PC-3 (cell line): ENCODE data around the gene OSBPL6. TPM values are rescaled to one million over a fixed set of nuclear protein-coding genes. Genes with fewer than 3 reads are reported as not detected.
"Not testable (repeated sequence)": the region's sequence is repeated elsewhere in the genome, so short reads cannot be mapped to it uniquely, and the experiment has no call there.

Experiments used
- ATAC-seq: fragments of 200-7000 bp; cut with Tn5 transposase; 2 replicates; pipeline ENCODE4 v1.9.1; 2020; ENCODE audit warnings: mild to moderate bottlenecking, moderate library complexity
- BruUV-seq: library from RNA; stranded (reverse); fragments of 400-500 nt; replicated peaks from 2 replicates; lab custom pipeline; 2021; lab: Mats Ljungman, UMichigan
- CTCF ChIA-PET: fragments of 300-600 bp; sonication (Branson Sonifier 250); formaldehyde crosslinking; loops from one replicate; lab custom pipeline; 2022; ENCODE audit warnings: antibody characterized with exemption; lab: Charles Lee
- POLR2A ChIA-PET: fragments of 300-600 bp; sonication (Branson Sonifier 250); formaldehyde crosslinking; loops from one replicate; lab custom pipeline; 2022; ENCODE audit warnings: antibody characterized with exemption; ENCODE audit not compliant: unreplicated experiment; lab: Charles Lee
- DNase-seq: peaks from one replicate; pipeline ENCODE4 v3.0.0-alpha.2; 2015
- H2AFZ ChIP-seq: fragments of 300-600 bp; sonication (generic); 2 replicates; pipeline ENCODE4 v1.6.0; 2016; ENCODE audit warnings: antibody characterized with exemption, low read length
- H3F3A ChIP-seq: fragments of 300-600 bp; sonication (generic); one replicate; pipeline ENCODE4 v1.6.0; 2017; ENCODE audit warnings: antibody characterized with exemption, low read length, control low read depth, mild to moderate bottlenecking; ENCODE audit not compliant: unreplicated experiment
- H3K27ac ChIP-seq: fragments of 300-600 bp; sonication (generic); 2 replicates; pipeline ENCODE4 v1.5.1; 2016; ENCODE audit warnings: mild to moderate bottlenecking, low read length
- H3K27me3 ChIP-seq: fragments of 300-600 bp; sonication (generic); 2 replicates; pipeline ENCODE4 v1.6.1; 2016; ENCODE audit warnings: low read length, mixed read lengths
- H3K36me3 ChIP-seq: fragments of 300-600 bp; sonication (generic); 2 replicates; pipeline ENCODE4 v1.6.1; 2016; ENCODE audit warnings: low read depth, mixed run types, low read length, mixed read lengths
- H3K4me1 ChIP-seq: fragments of 300-600 bp; sonication (generic); 2 replicates; pipeline ENCODE4 v1.5.1; 2016; ENCODE audit warnings: low read length; ENCODE audit not compliant: insufficient read depth
- H3K4me2 ChIP-seq: fragments of 300-600 bp; sonication (generic); 2 replicates; pipeline ENCODE4 v1.6.0; 2016; ENCODE audit warnings: low read length
- H3K4me3 ChIP-seq: fragments of 300-600 bp; sonication (generic); 2 replicates; pipeline ENCODE4 v1.5.1; 2016; ENCODE audit warnings: mild to moderate bottlenecking, low read length, mixed read lengths
- H3K79me2 ChIP-seq: fragments of 300-600 bp; sonication (generic); 2 replicates; pipeline ENCODE4 v1.6.1; 2017; ENCODE audit warnings: low read length, mixed read lengths
- H3K9ac ChIP-seq: fragments of 300-600 bp; sonication (generic); 2 replicates; pipeline ENCODE4 v1.6.0; 2016; ENCODE audit warnings: mild to moderate bottlenecking, low read length
- H3K9me2 ChIP-seq: fragments of 300-600 bp; sonication (generic); replicated peaks from 2 replicates; pipeline ENCODE4 v1.6.1; 2016; ENCODE audit warnings: mixed run types, low read length, mixed read lengths
- H3K9me3 ChIP-seq: fragments of 300-600 bp; sonication (generic); 2 replicates; pipeline ENCODE4 v1.6.1; 2016; ENCODE audit warnings: low read length, mixed read lengths
- H4K20me1 ChIP-seq: fragments of 300-600 bp; sonication (generic); 2 replicates; pipeline ENCODE4 v1.6.1; 2016; ENCODE audit warnings: low read length, mixed read lengths
- EZH2 ChIP-seq: fragments of 300-600 bp; sonication (generic); IDR thresholded peaks from one replicate; pipeline ENCODE4 v1.6.1; 2017; ENCODE audit warnings: antibody characterized with exemption, mild to moderate bottlenecking, low read length; ENCODE audit not compliant: unreplicated experiment
- EZH2phosphoT487 ChIP-seq: fragments of 300-600 bp; sonication (generic); IDR thresholded peaks from 2 replicates; pipeline ENCODE4 v1.6.1; 2018; ENCODE audit warnings: mild to moderate bottlenecking, antibody characterized with exemption, low read length, borderline replicate concordance
- intact Hi-C: fragments of 100-400 bp; cut with micrococcal nuclease; formaldehyde crosslinking; loops from 2 replicates; pipeline ENCODE4 v1.9.0; 2023
- total RNA-seq: library from RNA; depleted of rRNA; stranded (reverse); fragments of >200 nt; gene quantifications from 2 replicates; pipeline ENCODE4 v1.2.3, GENCODE V29; 2014
- TF ChIP-seq, protein P1 (sequence below): fragments of 300-600 bp; sonication (generic); conservative IDR thresholded peaks from 2 replicates; pipeline ENCODE4 v1.5.1; 2017; ENCODE audit warnings: antibody characterized with exemption, low read depth, mild to moderate bottlenecking, low read length

OSBPL6 gene
- total RNA-seq, 1 experiment from 2014 or later, result 4.0 TPM

- no peaks in the 10 kb centered on the region for H3F3A ChIP-seq
- H3K27me3 ChIP-seq, result no peaks in the 10 kb centered on the region
- no peak overlapping the region for H3K4me2 ChIP-seq
- no peaks in the 10 kb centered on the region for H3K4me1 ChIP-seq
- H2AFZ ChIP-seq, result no peak overlapping the region
- BruUV-seq, result no TSS peak
- H3K36me3 ChIP-seq, result no peaks in the 10 kb centered on the region
- no peak for ATAC-seq
- no peaks in the 10 kb centered on the region for H3K9me2 ChIP-seq
- DNase-seq, result no peak
- no peaks in the 10 kb centered on the region for H3K9me3 ChIP-seq
- no peak overlapping the region for H3K27ac ChIP-seq
- TF ChIP-seq EZH2, result no peak
- no peak for TF ChIP-seq EZH2phosphoT487
- TF ChIP-seq, protein P1, sequence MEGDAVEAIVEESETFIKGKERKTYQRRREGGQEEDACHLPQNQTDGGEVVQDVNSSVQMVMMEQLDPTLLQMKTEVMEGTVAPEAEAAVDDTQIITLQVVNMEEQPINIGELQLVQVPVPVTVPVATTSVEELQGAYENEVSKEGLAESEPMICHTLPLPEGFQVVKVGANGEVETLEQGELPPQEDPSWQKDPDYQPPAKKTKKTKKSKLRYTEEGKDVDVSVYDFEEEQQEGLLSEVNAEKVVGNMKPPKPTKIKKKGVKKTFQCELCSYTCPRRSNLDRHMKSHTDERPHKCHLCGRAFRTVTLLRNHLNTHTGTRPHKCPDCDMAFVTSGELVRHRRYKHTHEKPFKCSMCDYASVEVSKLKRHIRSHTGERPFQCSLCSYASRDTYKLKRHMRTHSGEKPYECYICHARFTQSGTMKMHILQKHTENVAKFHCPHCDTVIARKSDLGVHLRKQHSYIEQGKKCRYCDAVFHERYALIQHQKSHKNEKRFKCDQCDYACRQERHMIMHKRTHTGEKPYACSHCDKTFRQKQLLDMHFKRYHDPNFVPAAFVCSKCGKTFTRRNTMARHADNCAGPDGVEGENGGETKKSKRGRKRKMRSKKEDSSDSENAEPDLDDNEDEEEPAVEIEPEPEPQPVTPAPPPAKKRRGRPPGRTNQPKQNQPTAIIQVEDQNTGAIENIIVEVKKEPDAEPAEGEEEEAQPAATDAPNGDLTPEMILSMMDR, result no peak
- intact Hi-C loops, result no loop called here
- ChIA-PET CTCF (no interaction called here), POLR2A (no interaction called here)
- H4K20me1 ChIP-seq, result no peaks in the 10 kb centered on the region
- no peaks in the 10 kb centered on the region for H3K79me2 ChIP-seq
- H3K4me3 ChIP-seq, result no peak overlapping the region
- no peak overlapping the region for H3K9ac ChIP-seq
Measured at GRCh38 chr2:178317811-178318210, 123.5 kb downstream of the OSBPL6 start.

DNA sequence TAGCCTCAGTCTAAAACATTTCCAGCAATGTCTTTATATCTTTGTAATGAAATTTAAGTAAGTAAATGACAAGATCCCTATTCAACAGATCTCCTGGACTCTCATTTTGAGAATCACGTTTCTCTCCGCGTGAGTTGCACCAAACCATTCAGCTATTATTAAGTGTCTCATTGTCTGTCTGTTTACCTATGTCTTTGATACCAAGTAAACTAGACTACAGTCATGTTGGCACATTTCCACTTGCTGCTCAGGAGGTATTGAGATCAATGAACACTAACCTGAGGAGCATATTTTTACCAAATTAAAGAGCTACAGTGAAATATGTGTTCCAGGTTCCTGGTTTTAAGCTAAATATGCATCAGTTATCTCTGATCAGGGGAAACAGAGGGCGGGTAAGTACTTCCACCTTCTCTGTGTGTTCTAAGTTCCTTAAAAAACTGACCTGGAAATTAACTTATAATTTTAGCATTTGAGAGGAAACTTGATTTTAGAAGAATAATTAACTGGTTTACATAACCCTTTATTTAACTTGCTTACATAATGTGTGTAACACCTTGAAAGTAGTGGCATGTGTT is 125.8 kb downstream of the OSBPL6 start:
- Histone ChIP-seq H3K36me3 (no peaks in the 10 kb centered on the region), H3K4me3 (no peak overlapping the region), H3K4me1 (no peaks in the 10 kb centered on the region), H2AFZ (no peak overlapping the region), H3K4me2 (no peak overlapping the region), H3K27ac (no peak overlapping the region), H3F3A (no peaks in the 10 kb centered on the region), H3K9ac (no peak overlapping the region), H3K9me2 (no peaks in the 10 kb centered on the region), H4K20me1 (no peaks in the 10 kb centered on the region), H3K79me2 (no peaks in the 10 kb centered on the region), H3K9me3 (no peaks in the 10 kb centered on the region), H3K27me3 (no peaks in the 10 kb centered on the region)
- intact Hi-C loops, result no loop called here
- POLR2A ChIA-PET, result interaction anchor here (0.6 to 0.7 kb wide), 2 partner anchors 610 to 959 kb away, joined by 3 to 4 read pairs; no protein-coding TSS in a partner anchor
- DNase-seq (no peak), ATAC-seq (no peak)
- no TSS peak for BruUV-seq
- TF ChIP-seq, protein P1, result no peak
- no peak for TF ChIP-seq EZH2
- no peak for TF ChIP-seq EZH2phosphoT487
- CTCF ChIA-PET, result no interaction called here

DNA sequence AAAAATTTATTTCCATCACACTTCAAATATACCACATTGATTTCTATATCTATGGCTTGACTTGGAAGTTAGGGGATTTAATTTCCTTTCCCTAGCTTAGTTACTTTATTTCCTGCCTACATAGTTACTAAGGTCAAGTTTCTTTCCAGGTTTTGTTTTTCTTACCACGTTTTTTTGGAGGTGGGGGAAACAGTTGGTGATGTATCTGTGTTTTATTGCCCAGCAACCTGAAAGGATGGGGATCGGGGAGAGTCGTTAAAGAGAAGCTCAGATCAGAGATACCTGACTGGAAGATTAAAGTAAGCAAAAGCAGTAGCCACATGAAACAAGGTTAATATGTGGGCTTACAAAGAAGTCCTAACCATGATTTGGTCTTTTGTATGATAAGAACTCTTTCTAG is 127.8 kb downstream of the OSBPL6 start:
- Histone ChIP-seq H3K9me3 (no peaks in the 10 kb centered on the region), H3K27me3 (no peaks in the 10 kb centered on the region), H3K27ac (no peak overlapping the region), H3K4me3 (no peak overlapping the region), H3K4me2 (no peak overlapping the region), H3K9ac (no peak overlapping the region), H3K9me2 (no peaks in the 10 kb centered on the region), H4K20me1 (no peaks in the 10 kb centered on the region), H3K4me1 (no peaks in the 10 kb centered on the region), H3F3A (no peaks in the 10 kb centered on the region), H2AFZ (no peak overlapping the region), H3K36me3 (no peaks in the 10 kb centered on the region), H3K79me2 (no peaks in the 10 kb centered on the region)
- ChIA-PET CTCF (no interaction called here), POLR2A (no interaction called here)
- no TSS peak for BruUV-seq
- TF ChIP-seq EZH2phosphoT487 (no peak), EZH2 (no peak)
- TF ChIP-seq, protein P1, result no peak
- DNase-seq, result no peak
- no peak for ATAC-seq
- intact Hi-C loops, result no loop called here

GRCh38 chr2:178323331-178323730 is 129.0 kb downstream of the OSBPL6 start:
- H3K9me3 ChIP-seq, H3K27me3 ChIP-seq, H3K4me2 ChIP-seq, H3K79me2 ChIP-seq, intact Hi-C loops, H3K4me1 ChIP-seq, H3K9me2 ChIP-seq, H3K4me3 ChIP-seq, H3F3A ChIP-seq, BruUV-seq, H3K36me3 ChIP-seq, DNase-seq, CTCF ChIA-PET, H3K9ac ChIP-seq, POLR2A ChIA-PET, H4K20me1 ChIP-seq, H2AFZ ChIP-seq, ATAC-seq, H3K27ac ChIP-seq: not testable (repeated sequence)
